GM23248 (cell line): ENCODE data around the gene FAM149A.

ENCODE experiments used
- EZH2 ChIP-seq: fragments of 200-600 bp; sonication (generic); IDR thresholded peaks from 2 replicates; pipeline ENCODE4 v1.6.1; 2018; ENCODE audit warnings: antibody characterized with exemption, mild to moderate bottlenecking; ENCODE audit not compliant: insufficient read depth, poor library complexity, severe bottlenecking
- EZH2phosphoT487 ChIP-seq: fragments of 200-600 bp; sonication (generic); IDR thresholded peaks from 2 replicates; pipeline ENCODE4 v1.6.1; 2018; ENCODE audit warnings: antibody characterized with exemption, moderate library complexity, mild to moderate bottlenecking, low read depth; ENCODE audit not compliant: insufficient read depth

DNA sequence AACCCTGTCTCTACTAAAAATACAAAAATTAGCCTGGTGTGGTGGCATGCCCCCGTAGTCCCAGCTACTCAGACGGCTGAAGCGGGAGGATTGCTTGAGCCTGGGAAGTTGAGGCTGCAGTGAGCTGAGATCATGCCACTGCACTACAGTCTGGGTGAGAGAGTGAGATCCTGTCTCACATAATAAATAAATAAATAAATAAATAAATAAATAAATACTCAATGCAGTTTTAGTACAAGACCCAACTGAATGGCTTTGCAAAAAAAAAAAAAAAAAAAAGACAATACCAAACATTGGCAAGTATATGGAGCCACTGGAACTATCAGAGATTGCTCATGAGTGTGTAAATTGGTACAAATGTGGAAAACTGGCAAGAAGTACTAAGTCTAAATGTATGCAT, 83.6 kb downstream of the FAM149A start:
- TF ChIP-seq EZH2phosphoT487 (no peak), EZH2 (no peak)
